Stomach (tissue), 9 donors: Measurements from ENCODE around the gene C1QTNF5. TPM values are rescaled to one million over a fixed set of nuclear protein-coding genes. Genes with fewer than 3 reads are reported as not detected.
A peak's percentile ranks its signal among the peaks of the same experiment; 100 is the strongest.

Experiments used
- DNase-seq, 2 donors: peaks; one replicate each; pipeline versions ENCODE4 v3.0.0 to v3.0.0-alpha.2; 2013 to 2019
- H3K27ac ChIP-seq, 5 donors: fragments of 200-600 bp in 4 of 5; sonication (generic) in 4 of 5; one replicate each; pipeline ENCODE4 v1.5.1; 2013 to 2019; ENCODE audit warnings: mild to moderate bottlenecking in 1 of 5, moderate library complexity in 1 of 5
- H3K27me3 ChIP-seq, 3 donors: fragments of 200-600 bp; sonication (generic); one replicate each; pipeline ENCODE4 v1.5.1; 2017 to 2019; ENCODE audit warnings: mixed run types in 1 of 3
- H3K36me3 ChIP-seq, 4 donors: fragments of 200-600 bp; sonication (generic); 1 replicate in 3 of 4; 2 replicates in 1 of 4; pipeline ENCODE4 v1.5.1; 2016 to 2019
- H3K4me1 ChIP-seq, 4 donors: fragments of 200-600 bp; sonication (generic); one replicate each; pipeline ENCODE4 v1.5.1; 2016 to 2019
- H3K4me3 ChIP-seq, 4 donors: fragments of 200-600 bp; sonication (generic) in 3 of 4; one replicate each; pipeline ENCODE4 v1.5.1; 2016 to 2019; ENCODE audit warnings: mild to moderate bottlenecking in 1 of 4
- H3K9me3 ChIP-seq, 4 donors: fragments of 200-600 bp; sonication (generic); one replicate each; pipeline ENCODE4 v1.5.1; 2016 to 2019
- CTCF ChIP-seq, 7 experiments: fragments of 450-650 bp in 4 of 7; fragments of 200-600 bp in 3 of 7; sonication (generic) in 3 of 7; IDR thresholded peaks; one replicate each; pipeline ENCODE4 v1.5.1; 2016 to 2019; ENCODE audit warnings: antibody characterized with exemption in 7 of 7, control low read depth in 2 of 7, mild to moderate bottlenecking in 1 of 7
- EP300 ChIP-seq: sonication (generic); formaldehyde crosslinking; IDR thresholded peaks from one replicate; pipeline ENCODE4 v1.6.1; 2017; ENCODE audit warnings: antibody characterized with exemption
- POLR2A ChIP-seq, 4 donors: fragments of 450-650 bp; IDR thresholded peaks; one replicate each; pipeline ENCODE4 v1.6.1; 2016; ENCODE audit warnings: antibody characterized with exemption in 4 of 4, control low read depth in 2 of 4, mild to moderate bottlenecking in 1 of 4, moderate library complexity in 1 of 4
- POLR2AphosphoS5 ChIP-seq, 3 donors: sonication (generic); formaldehyde crosslinking; IDR thresholded peaks; one replicate each; pipeline ENCODE4 v1.6.1; 2016; ENCODE audit warnings: antibody characterized with exemption in 3 of 3
- WGBS, 5 donors: extraction: QIAGEN DNeasy Blood & Tissue Kit in 3 of 5; methylation state at CpG; one replicate each; pipeline versions ENCODE4 v1.1.5 to v1.1.7; 2013 to 2018; 5-methylcytosine and 5-hydroxymethylcytosine counted together
- intact Hi-C: fragments of 100-400 bp; cut with DNase I; formaldehyde crosslinking; loops from one replicate; pipeline ENCODE4 v1.15.1; 2023; ENCODE audit warnings: low total_unique reads
- polyA plus RNA-seq, 3 donors: library from polyadenylated mRNA; stranded (reverse); fragments of 200-250 nt; gene quantifications; one replicate each; pipeline ENCODE4 v1.2.3, GENCODE V29; 2013
- total RNA-seq, 5 donors: library from RNA; depleted of rRNA; stranded (reverse); fragments of >200 nt; gene quantifications; one replicate each; pipeline versions ENCODE4 v1.1.0 to v1.2.3, GENCODE V29; 2014 to 2016
- donor health status: healthy with polysubstance abuse.
- donor health status: Bipolar disorder and iron deficiency.
- donor health status: healthy.

Gene C1QTNF5
- total and polyA plus RNA-seq, 8 donors = 11.4 to 169 (median 19.0) TPM

- peaks cover 0 to 27% (median 16%) of the 10 kb centered on the region in 4 donors for H3K36me3 ChIP-seq
- intact Hi-C loops = loop anchor here (10.0 kb wide), 1 partner anchor 118 kb away; no protein-coding TSS in a partner anchor
- peak overlapping the region; percentile 42 to 88 (median 68) for H3K27ac ChIP-seq
- H3K4me1 ChIP-seq = peaks cover 12 to 45% (median 33%) of the 10 kb centered on the region in 4 donors
- peak overlapping the region; percentile 41 to 53 (median 51) for H3K4me3 ChIP-seq
- H3K9me3 ChIP-seq = no peaks in the 10 kb centered on the region
- peak; percentile 85 to 95 for DNase-seq
- no peak for TF ChIP-seq EP300
- peak in 5 of 7 experiments; percentile 74 to 93 (median 77) for TF ChIP-seq CTCF (IDR thresholded peaks at IDR 0.05)
- TF ChIP-seq POLR2AphosphoS5 (IDR thresholded peaks at IDR 0.05) = peak; percentile 14 to 32 (median 24)
- WGBS, 5 donors = 0 to 6% (median 1%) methylated on average over 37 to 54 of the region's 54 CpGs
- H3K27me3 ChIP-seq = peaks cover 0 to 4% (median 0%) of the 10 kb centered on the region in 3 donors
Measured at GRCh38 chr11:119356349-119357031, 15.8 kb upstream of the C1QTNF5 start.

- Histone ChIP-seq H3K27ac (peak overlapping the region in 1 of 5 donors; percentile 88), H3K4me3 (no peak overlapping the region), H3K9me3 (no peaks in the 10 kb centered on the region), H3K27me3 (peaks cover 0 to 4% (median 0%) of the 10 kb centered on the region in 3 donors), H3K4me1 (peaks cover 6 to 33% (median 26%) of the 10 kb centered on the region in 4 donors), H3K36me3 (peaks cover 0 to 27% (median 16%) of the 10 kb centered on the region in 4 donors)
- no peak for DNase-seq
- intact Hi-C loops = loop anchor here (10.0 kb wide), 1 partner anchor 120 kb away; no protein-coding TSS in a partner anchor
- TF ChIP-seq POLR2A (IDR thresholded peaks at IDR 0.05) (no peak), CTCF (IDR thresholded peaks at IDR 0.05) (no peak), POLR2AphosphoS5 (IDR thresholded peaks at IDR 0.05) (no peak), EP300 (no peak)
- 71 to 75% (median 74%) methylated on average over 9 of the region's 9 CpGs for WGBS, 5 donors
Measured at GRCh38 chr11:119355091-119355843, 14.6 kb upstream of the C1QTNF5 start.

GRCh38 chr11:119352857-119353260, 12.2 kb upstream of the C1QTNF5 start:
- WGBS, 5 donors = 16 to 26% (median 19%) methylated on average over 4 of the region's 4 CpGs
- intact Hi-C loops = loop anchor here (10.0 kb wide), 1 partner anchor 122 kb away; no protein-coding TSS in a partner anchor

More at GRCh38 chr11:119352857-119353260, 12.2 kb upstream of the C1QTNF5 start:
- peaks cover 0 to 5% (median 2%) of the 10 kb centered on the region in 4 donors for H3K36me3 ChIP-seq
- H3K27ac ChIP-seq = peak overlapping the region in 2 of 5 donors; percentile 8 to 40
- peaks cover 6 to 33% (median 24%) of the 10 kb centered on the region in 4 donors for H3K4me1 ChIP-seq
- H3K4me3 ChIP-seq = no peak overlapping the region
- H3K27me3 ChIP-seq = peaks cover 0 to 4% (median 0%) of the 10 kb centered on the region in 3 donors
- no peaks in the 10 kb centered on the region for H3K9me3 ChIP-seq
- peak; percentile 70 to 93 for DNase-seq
- TF ChIP-seq POLR2AphosphoS5 (IDR thresholded peaks at IDR 0.05) (no peak), POLR2A (IDR thresholded peaks at IDR 0.05) (no peak), EP300 (no peak), CTCF (IDR thresholded peaks at IDR 0.05) (no peak)
